ENCODE results near the gene PHC2. TPM values are rescaled to one million over a fixed set of nuclear protein-coding genes. Genes with fewer than 3 reads are reported as not detected.

Gene PHC2
- total RNA-seq, 1 donor from 2014 or later: 36.1 TPM

GRCh38 chr1:33454646-33455282 lies 23.9 kb upstream of the PHC2 start:
- no peak for DNase-seq

- DNase-seq: no peak
These were observed 15.7 kb upstream of the PHC2 start for GRCh38 chr1:33446590-33446989.

- DNase-seq: no peak
These were observed 14.2 kb upstream of the PHC2 start for GRCh38 chr1:33445108-33445507.

GRCh38 chr1:33443705-33444180 lies 12.8 kb upstream of the PHC2 start:
- DNase-seq: no peak

GRCh38 chr1:33443080-33443704 lies 12.3 kb upstream of the PHC2 start:
- no peak for DNase-seq

GRCh38 chr1:33442141-33442540 lies 11.2 kb upstream of the PHC2 start:
- no peak for DNase-seq

GRCh38 chr1:33441088-33441745 lies 10.3 kb upstream of the PHC2 start:
- DNase-seq: no peak

- no peak for DNase-seq
These were observed 8.8 kb upstream of the PHC2 start for GRCh38 chr1:33439662-33440061.

GRCh38 chr1:33438364-33439160 lies 7.7 kb upstream of the PHC2 start:
- no peak for DNase-seq

- no peak for DNase-seq
These were observed 5.8 kb upstream of the PHC2 start for GRCh38 chr1:33436557-33437285.

GRCh38 chr1:33435096-33435820 lies 4.4 kb upstream of the PHC2 start:
- DNase-seq: no peak

- no peak for DNase-seq
These were observed 3.5 kb upstream of the PHC2 start for GRCh38 chr1:33434363-33434750.

GRCh38 chr1:33433509-33434362 lies 2.8 kb upstream of the PHC2 start:
- peak; percentile 70 for DNase-seq

- no peak for DNase-seq
These were observed 821 bp downstream of the PHC2 start for GRCh38 chr1:33429856-33430691.

- no peak for DNase-seq
These were observed 1.6 kb downstream of the PHC2 start for GRCh38 chr1:33429332-33429731.

GRCh38 chr1:33428661-33429060 lies 2.2 kb downstream of the PHC2 start:
- no peak for DNase-seq

- DNase-seq: no peak
These were observed 4.0 kb downstream of the PHC2 start for GRCh38 chr1:33426916-33427315.

- no peak for DNase-seq
These were observed 5.0 kb downstream of the PHC2 start for GRCh38 chr1:33425900-33426299.

GRCh38 chr1:33424610-33425009 lies 6.3 kb downstream of the PHC2 start:
- DNase-seq: no peak

Data from skin of body (tissue), 2 donors.